HG03432 (cell line): ENCODE measurements around the gene IRF8.
"Not testable (repeated sequence)": the region's sequence is repeated elsewhere in the genome, so short reads cannot be mapped to it uniquely, and the experiment has no call there.

ENCODE experiments used
- ATAC-seq: cut with Tn5 transposase; IDR thresholded peaks from one replicate; pipeline ENCODE4 v1.9.1; 2021; ENCODE audit warnings: mild to moderate bottlenecking, moderate library complexity; ENCODE audit not compliant: unreplicated experiment

IRF8 gene

GRCh38 chr16:85891033-85891775 is 7.8 kb upstream of the IRF8 start:
- no peak for ATAC-seq

- no peak for ATAC-seq
Observed at GRCh38 chr16:85891776-85892166, 7.2 kb upstream of the IRF8 start.

- no peak for ATAC-seq
Observed at GRCh38 chr16:85892760-85893159, 6.2 kb upstream of the IRF8 start.

- ATAC-seq: no peak
Observed at GRCh38 chr16:85894266-85894665, 4.7 kb upstream of the IRF8 start.

GRCh38 chr16:85897382-85897781 is 1.6 kb upstream of the IRF8 start:
- ATAC-seq: no peak

GRCh38 chr16:85899444-85899843 is 482 bp downstream of the IRF8 start:
- no peak for ATAC-seq

GRCh38 chr16:85900027-85900792 is 1.2 kb downstream of the IRF8 start:
- ATAC-seq: no peak

GRCh38 chr16:85901110-85901509 is 2.1 kb downstream of the IRF8 start:
- no peak for ATAC-seq

- ATAC-seq: no peak
Observed at GRCh38 chr16:85901773-85902365, 2.9 kb downstream of the IRF8 start.

- ATAC-seq: peak; percentile 68
Observed at GRCh38 chr16:85902366-85903155, 3.6 kb downstream of the IRF8 start.

- ATAC-seq: peak; percentile 25
Observed at GRCh38 chr16:85903559-85903958, 4.6 kb downstream of the IRF8 start.

- no peak for ATAC-seq
Observed at GRCh38 chr16:85905110-85906095, 6.4 kb downstream of the IRF8 start.

- no peak for ATAC-seq
Observed at GRCh38 chr16:85906349-85906748, 7.4 kb downstream of the IRF8 start.

GRCh38 chr16:85907231-85907630 is 8.3 kb downstream of the IRF8 start:
- ATAC-seq: not testable (repeated sequence)

- peak; percentile 48 for ATAC-seq
Observed at GRCh38 chr16:85908444-85908843, 9.5 kb downstream of the IRF8 start.

- no peak for ATAC-seq
Observed at GRCh38 chr16:85908889-85909589, 10.1 kb downstream of the IRF8 start.

GRCh38 chr16:85909932-85910853 is 11.2 kb downstream of the IRF8 start:
- no peak for ATAC-seq

GRCh38 chr16:85910854-85911247 is 11.9 kb downstream of the IRF8 start:
- no peak for ATAC-seq
